Uterus (tissue), 4 donors: ENCODE measurements around the gene CINP. TPM values are rescaled to one million over a fixed set of nuclear protein-coding genes. Genes with fewer than 3 reads are reported as not detected.

Source experiments
- DNase-seq, 2 donors: peaks; one replicate each; pipeline ENCODE4 v3.0.0-alpha.2; 2019 to 2020
- H3K27ac ChIP-seq, 2 donors: fragments of 200-600 bp; sonication (generic); 1 replicate in 1 of 2; 2 replicates in 1 of 2; pipeline ENCODE4 v1.5.1; 2016 to 2018
- H3K27me3 ChIP-seq, 2 donors: fragments of 200-600 bp; sonication (generic); one replicate each; pipeline ENCODE4 v1.5.1; 2018 to 2019; ENCODE audit warnings: control low read depth in 1 of 2
- H3K36me3 ChIP-seq, 2 donors: fragments of 200-600 bp; sonication (generic); one replicate each; pipeline ENCODE4 v1.5.1; 2019; ENCODE audit warnings: control low read depth in 1 of 2
- H3K4me1 ChIP-seq, 2 donors: fragments of 200-600 bp; sonication (generic); one replicate each; pipeline ENCODE4 v1.5.1; 2018 to 2019; ENCODE audit warnings: control low read depth in 1 of 2
- H3K4me3 ChIP-seq, 2 donors: fragments of 200-600 bp; sonication (generic); 1 replicate in 1 of 2; 2 replicates in 1 of 2; pipeline ENCODE4 v1.5.1; 2018 to 2019; ENCODE audit warnings: mild to moderate bottlenecking in 1 of 2
- H3K9me3 ChIP-seq, 2 donors: fragments of 200-600 bp; sonication (generic); one replicate each; pipeline ENCODE4 v1.5.1; 2019; ENCODE audit warnings: control low read depth in 1 of 2
- CTCF ChIP-seq, 4 experiments: fragments of 200-600 bp in 2 of 4; fragments of 450-650 bp in 2 of 4; sonication (generic) in 2 of 4; IDR thresholded peaks; one replicate each; pipeline ENCODE4 v1.5.1; 2016 to 2019; ENCODE audit warnings: antibody characterized with exemption in 4 of 4, mild to moderate bottlenecking in 2 of 4, moderate library complexity in 1 of 4
- POLR2A ChIP-seq, 2 donors: fragments of 450-650 bp; IDR thresholded peaks; one replicate each; pipeline ENCODE4 v1.6.1; 2016; ENCODE audit warnings: antibody characterized with exemption in 2 of 2, mild to moderate bottlenecking in 1 of 2, moderate library complexity in 1 of 2
- intact Hi-C: fragments of 100-400 bp; cut with DNase I; formaldehyde crosslinking; loops from one replicate; pipeline ENCODE4 v1.15.1; 2023; ENCODE audit warnings: low total_unique reads
- total RNA-seq, 4 donors: library from RNA; depleted of rRNA in 3 of 4; stranded (reverse); fragments of >200 nt in 3 of 4; gene quantifications; one replicate each; pipeline versions ENCODE4 v1.1.0 to v1.2.4, GENCODE V29; 2014 to 2023
- donor health status: DM: yes; HTN: yes; CAD: no.

Gene CINP
- total RNA-seq, 4 donors from 2014 or later: 1.5 to 38.2 (median 16.3) TPM

- H3K9me3 ChIP-seq: no peaks in the 10 kb centered on the region
- H3K27ac ChIP-seq: no peak overlapping the region
- no peaks in the 10 kb centered on the region for H3K4me1 ChIP-seq
- TF ChIP-seq CTCF (IDR thresholded peaks at IDR 0.05) (no peak), POLR2A (IDR thresholded peaks at IDR 0.05) (no peak)
- DNase-seq: no peak
- no peaks in the 10 kb centered on the region for H3K27me3 ChIP-seq
- no peaks in the 10 kb centered on the region for H3K36me3 ChIP-seq
- intact Hi-C loops: no loop called here
- H3K4me3 ChIP-seq: no peak overlapping the region
These were observed 41.0 kb downstream of the CINP start for GRCh38 chr14:102321456-102322422.

- H3K27me3 ChIP-seq: no peaks in the 10 kb centered on the region
- H3K27ac ChIP-seq: peak overlapping the region; percentile 96 to 98
- H3K9me3 ChIP-seq: no peaks in the 10 kb centered on the region
- H3K4me1 ChIP-seq: no peaks in the 10 kb centered on the region
- H3K36me3 ChIP-seq: no peaks in the 10 kb centered on the region
- TF ChIP-seq CTCF (IDR thresholded peaks at IDR 0.05) (no peak), POLR2A (IDR thresholded peaks at IDR 0.05) (no peak)
- H3K4me3 ChIP-seq: peak overlapping the region in 1 of 2 donors; percentile 55
- no peak for DNase-seq
- intact Hi-C loops: no loop called here
These were observed 41.8 kb downstream of the CINP start for GRCh38 chr14:102320671-102321455.

DNA sequence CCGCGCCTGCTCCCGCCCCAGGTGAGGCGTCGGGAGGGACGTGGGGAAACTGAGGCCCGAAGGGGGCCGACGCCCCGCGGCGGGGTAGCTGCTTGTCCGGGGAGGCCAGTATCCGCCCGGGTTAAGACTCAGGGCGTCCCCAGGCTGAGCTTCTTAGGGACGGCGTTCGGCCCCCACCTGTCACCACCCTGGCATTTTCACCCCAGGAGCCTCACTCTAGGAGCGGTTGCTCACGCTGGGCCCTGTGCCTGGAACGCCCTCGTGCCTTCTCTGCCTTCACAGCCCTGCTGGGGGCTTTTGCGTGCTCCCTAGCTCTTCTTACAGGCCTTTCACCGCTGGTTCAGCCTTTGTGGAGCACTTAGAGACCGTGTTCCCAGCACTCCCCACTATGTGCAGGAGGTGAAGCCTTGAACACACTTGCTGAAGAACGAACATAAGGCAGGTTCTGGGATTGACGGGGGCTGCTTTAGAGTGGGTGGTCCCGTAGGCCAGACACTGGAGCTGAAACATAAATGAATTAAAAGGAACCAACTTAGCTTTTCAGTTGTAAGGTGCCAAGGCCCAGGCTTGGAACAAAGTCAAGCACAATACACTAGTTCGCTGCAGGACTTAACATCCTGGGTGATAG, 42.5 kb downstream of the CINP start:
- peak overlapping the region; percentile 96 to 98 for H3K27ac ChIP-seq
- TF ChIP-seq POLR2A (IDR thresholded peaks at IDR 0.05): no peak
- no peaks in the 10 kb centered on the region for H3K9me3 ChIP-seq
- H3K4me1 ChIP-seq: no peaks in the 10 kb centered on the region
- H3K36me3 ChIP-seq: no peaks in the 10 kb centered on the region
- H3K27me3 ChIP-seq: no peaks in the 10 kb centered on the region
- intact Hi-C loops: no loop called here
- H3K4me3 ChIP-seq: peak overlapping the region; percentile 55 to 72
- DNase-seq: peak; percentile 53 to 62

DNA sequence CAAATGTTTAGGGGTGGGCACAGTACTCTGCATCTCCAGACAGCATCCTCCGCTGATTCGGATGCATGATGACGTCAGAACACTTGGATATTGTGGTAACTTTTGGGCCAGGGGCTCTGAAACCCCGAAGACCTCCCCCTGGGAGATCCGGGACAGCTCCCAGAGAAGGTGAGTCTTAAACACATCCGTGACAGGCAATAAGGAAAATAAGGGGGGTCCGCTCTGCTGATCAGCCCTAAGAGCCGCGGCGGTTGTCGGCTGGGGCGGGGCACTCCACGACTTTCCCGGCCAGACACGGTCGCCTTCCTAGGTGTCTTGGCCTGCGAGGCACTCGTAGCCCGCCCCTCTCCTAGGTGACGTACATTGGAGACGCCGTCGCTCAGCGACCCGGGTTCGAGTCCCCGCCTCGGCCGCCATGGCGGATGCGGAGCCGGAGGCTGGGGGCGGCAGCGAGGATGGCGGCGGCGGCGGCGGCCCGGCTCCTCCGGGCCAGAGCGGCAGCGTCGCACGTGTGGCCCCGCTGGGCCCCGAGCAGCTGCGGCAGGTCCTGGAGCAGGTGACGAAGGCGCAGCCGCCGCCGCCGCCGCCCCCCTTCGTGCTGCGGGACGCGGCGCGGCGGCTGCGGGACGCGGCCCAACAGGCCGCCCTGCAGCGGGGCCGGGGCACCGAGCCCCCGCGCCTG, 43.2 kb downstream of the CINP start, which contains the start of gene ZNF839:
Gene ZNF839, plus strand, starts transcription at position 396 of the 682 bp plus-strand sequence. Its CDS starts 20 bp downstream, at position 416.
- no peaks in the 10 kb centered on the region for H3K36me3 ChIP-seq
- no peaks in the 10 kb centered on the region for H3K27me3 ChIP-seq
- intact Hi-C loops: loop anchor here (10.0 kb wide), 1 partner anchor 85 kb away; no protein-coding TSS in a partner anchor
- DNase-seq: peak; percentile 92 to 93
- peaks cover 0 to 3% of the 10 kb centered on the region in 2 donors for H3K4me1 ChIP-seq
- H3K9me3 ChIP-seq: no peaks in the 10 kb centered on the region
- TF ChIP-seq POLR2A (IDR thresholded peaks at IDR 0.05): peak; percentile 60 to 68
- TF ChIP-seq CTCF (IDR thresholded peaks at IDR 0.05): peak in 2 of 4 experiments; percentile 3 to 33
- H3K4me3 ChIP-seq: peak within 1 kb of the TSS; percentile 55 to 72
- H3K27ac ChIP-seq: peak within 1 kb of the TSS; percentile 96 to 98
